ENCODE measurements around the gene SKI.

SKI gene

DNA sequence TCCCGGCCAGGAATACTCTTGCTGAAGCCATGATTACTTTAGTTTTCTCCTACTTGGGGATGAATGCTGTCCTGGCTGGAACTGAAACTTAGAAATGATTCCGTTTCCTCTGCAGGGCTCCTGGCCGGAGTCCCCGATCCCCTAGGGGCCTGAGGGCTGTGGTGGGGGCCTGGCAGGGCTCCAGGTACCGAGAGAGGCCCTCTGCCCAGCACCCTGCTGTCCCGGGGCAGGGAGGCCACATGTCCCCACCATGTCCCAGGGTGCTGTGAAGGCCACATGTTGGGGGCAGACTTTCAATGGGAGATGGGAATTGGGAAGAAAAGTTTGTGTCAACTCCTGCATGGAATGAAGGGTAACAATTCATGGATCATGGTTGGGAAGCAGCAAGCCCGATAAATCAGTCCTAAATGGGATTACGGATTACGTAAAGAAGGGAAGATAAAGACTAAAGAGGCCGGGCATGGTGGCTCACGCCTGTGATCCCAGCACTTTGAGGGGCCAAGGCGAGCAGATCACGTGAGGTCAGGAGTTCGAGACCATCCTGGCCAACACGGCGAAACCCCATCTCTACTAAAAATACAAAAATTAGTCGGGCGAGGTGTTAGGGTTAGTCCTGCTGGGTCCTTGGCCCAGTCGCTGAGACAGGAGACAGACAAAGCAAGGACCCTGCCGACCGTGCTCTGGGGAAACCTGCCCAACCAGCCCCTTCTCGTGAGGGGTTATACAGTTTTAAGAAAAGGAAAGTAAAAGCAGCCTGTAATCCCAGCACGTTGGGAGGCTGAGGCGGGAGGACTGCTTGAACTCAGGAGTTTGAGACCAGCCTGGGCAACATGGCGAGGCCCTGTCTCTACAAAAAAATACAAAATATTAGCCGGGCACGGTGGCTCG is 125.7 kb downstream of the SKI start:
- Histone ChIP-seq H3K9me3 (replicated peaks in 1 of 2; ENCODE audit: control insufficient read depth in 2 of 2, insufficient read depth in 1 of 2, low read depth in 1 of 2, low read length in 2 of 2) (no peaks in the 10 kb centered on the region), H3K36me3 (replicated peaks in 1 of 2; ENCODE audit: control insufficient read depth in 2 of 2, insufficient read depth in 2 of 2, low read length in 2 of 2) (no peaks in the 10 kb centered on the region), H2BK12ac (ENCODE audit: low read length) (no peak overlapping the region), H3K9ac (ENCODE audit: low read depth, low read length, poor library complexity) (no peak overlapping the region), H3K27me3 (ENCODE audit: control insufficient read depth in 3 of 3, insufficient read depth in 3 of 3, low read depth in 1 of 3, low read length in 3 of 3) (peaks cover 0 to 2% (median 0%) of the 10 kb centered on the region in 3 experiments), H3K18ac (ENCODE audit: low read length) (no peak overlapping the region), H3K23ac (ENCODE audit: low read depth, low read length, poor library complexity) (no peak overlapping the region), H3K27ac (replicated peaks; ENCODE audit: low read length) (no peak overlapping the region), H3K14ac (ENCODE audit: low read length) (no peak overlapping the region), H2BK120ac (ENCODE audit: low read depth, low read length) (no peak overlapping the region), H2BK15ac (ENCODE audit: low read length) (peak overlapping the region; percentile 25), H3K79me1 (ENCODE audit: low read depth, low read length) (no peaks in the 10 kb centered on the region), H3K4me2 (ENCODE audit: insufficient read depth, low read length, poor library complexity, severe bottlenecking) (no peak overlapping the region), H3K4me1 (ENCODE audit: control insufficient read depth in 2 of 2, insufficient read depth in 1 of 2, low read depth in 1 of 2, low read length in 2 of 2) (peaks cover 18 to 24% of the 10 kb centered on the region in 2 donors), H3K4me3 (ENCODE audit: low read length in 2 of 2) (no peak overlapping the region), H2AFZ (ENCODE audit: low read length) (peak overlapping the region; percentile 75), H2AK5ac (ENCODE audit: low read depth, low read length) (peak overlapping the region; percentile 6), H4K8ac (ENCODE audit: low read depth, low read length) (no peak overlapping the region), H3K4ac (ENCODE audit: low read length) (no peak overlapping the region), H4K91ac (ENCODE audit: low read depth, low read length, poor library complexity) (no peak overlapping the region), H2BK5ac (ENCODE audit: low read length) (no peak overlapping the region)
- DNase-seq (ENCODE audit: low spot score), result no peak
- no CpG with 5 or more reads among the region's 28 CpGs for WGBS, 2 donors (ENCODE audit: extremely low coverage in 2 of 2, insufficient read length in 2 of 2, insufficient replicate concordance in 1 of 2)

DNA sequence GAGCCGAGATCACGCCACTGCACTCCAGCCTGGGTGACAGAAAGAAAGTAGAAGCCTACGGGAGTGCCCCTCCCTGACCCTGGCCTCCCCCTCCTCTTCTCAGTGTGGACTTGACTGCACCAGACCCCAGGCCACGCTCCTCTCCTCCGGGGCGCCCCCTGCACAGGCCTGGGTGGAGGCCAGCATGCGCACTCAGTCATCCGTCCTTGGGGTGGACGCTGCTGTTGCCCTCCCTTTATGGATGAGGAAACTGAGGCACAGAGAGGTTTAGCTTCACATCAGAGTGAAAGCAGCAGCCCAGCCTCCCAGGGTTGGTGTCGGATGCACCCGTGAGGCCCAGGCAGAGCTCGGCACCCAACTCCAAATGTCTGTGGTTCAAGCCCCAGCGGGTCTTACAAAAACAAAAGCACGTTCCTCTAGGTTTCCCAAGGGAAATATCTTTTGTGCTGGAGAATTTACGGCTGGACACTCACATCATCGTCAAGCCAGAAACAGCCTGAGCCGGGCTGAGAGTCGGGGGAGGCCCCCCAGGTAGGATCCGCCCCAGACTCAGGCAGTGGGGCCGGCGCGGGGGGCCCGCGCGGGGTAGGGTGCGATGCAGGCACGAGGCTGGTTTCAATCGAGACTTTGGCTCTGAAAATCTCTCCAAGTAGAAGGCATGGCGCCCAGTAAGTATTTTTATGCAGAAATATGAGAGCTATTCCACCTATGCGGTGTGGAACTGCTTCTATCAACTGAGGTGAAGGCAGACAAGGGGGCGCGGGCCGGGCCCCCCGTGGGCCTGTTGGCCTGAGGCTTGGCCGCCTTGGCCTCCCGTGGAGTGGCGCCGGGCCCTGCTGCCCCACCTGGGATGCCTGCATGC is 126.6 kb downstream of the SKI start:
- H3K9ac ChIP-seq (ENCODE audit: low read depth, low read length, poor library complexity), result peak overlapping the region; percentile 67
- peak overlapping the region; percentile 27 for H3K14ac ChIP-seq (ENCODE audit: low read length)
- no CpG with 5 or more reads among the region's 38 CpGs for WGBS, 2 donors (ENCODE audit: extremely low coverage in 2 of 2, insufficient read length in 2 of 2, insufficient replicate concordance in 1 of 2)
- peak overlapping the region; percentile 73 for H3K18ac ChIP-seq (ENCODE audit: low read length)
- peak overlapping the region; percentile 19 for H2BK120ac ChIP-seq (ENCODE audit: low read depth, low read length)
- peaks cover 0 to 2% (median 0%) of the 10 kb centered on the region in 3 experiments for H3K27me3 ChIP-seq (ENCODE audit: control insufficient read depth in 3 of 3, insufficient read depth in 3 of 3, low read depth in 1 of 3, low read length in 3 of 3)
- peak overlapping the region; percentile 95 for H3K4ac ChIP-seq (ENCODE audit: low read length)
- no peak overlapping the region for H2AFZ ChIP-seq (ENCODE audit: low read length)
- peak overlapping the region; percentile 84 for H2AK5ac ChIP-seq (ENCODE audit: low read depth, low read length)
- H3K4me2 ChIP-seq (ENCODE audit: insufficient read depth, low read length, poor library complexity, severe bottlenecking), result no peak overlapping the region
- DNase-seq (ENCODE audit: low spot score), result no peak
- H4K91ac ChIP-seq (ENCODE audit: low read depth, low read length, poor library complexity), result peak overlapping the region; percentile 66
- peak overlapping the region; percentile 68 for H3K23ac ChIP-seq (ENCODE audit: low read depth, low read length, poor library complexity)
- H3K79me1 ChIP-seq (ENCODE audit: low read depth, low read length), result no peaks in the 10 kb centered on the region
- no peaks in the 10 kb centered on the region for H3K36me3 ChIP-seq (replicated peaks in 1 of 2; ENCODE audit: control insufficient read depth in 2 of 2, insufficient read depth in 2 of 2, low read length in 2 of 2)
- no peaks in the 10 kb centered on the region for H3K9me3 ChIP-seq (replicated peaks in 1 of 2; ENCODE audit: control insufficient read depth in 2 of 2, insufficient read depth in 1 of 2, low read depth in 1 of 2, low read length in 2 of 2)
- peak overlapping the region; percentile 46 for H2BK12ac ChIP-seq (ENCODE audit: low read length)
- peak overlapping the region; percentile 35 for H2BK5ac ChIP-seq (ENCODE audit: low read length)
- no peak overlapping the region for H4K8ac ChIP-seq (ENCODE audit: low read depth, low read length)
- peaks cover 11 to 15% of the 10 kb centered on the region in 2 donors for H3K4me1 ChIP-seq (ENCODE audit: control insufficient read depth in 2 of 2, insufficient read depth in 1 of 2, low read depth in 1 of 2, low read length in 2 of 2)
- H2BK15ac ChIP-seq (ENCODE audit: low read length), result peak overlapping the region; percentile 40
- H3K4me3 ChIP-seq (ENCODE audit: low read length in 2 of 2), result no peak overlapping the region
- H3K27ac ChIP-seq (replicated peaks; ENCODE audit: low read length), result no peak overlapping the region

DNA sequence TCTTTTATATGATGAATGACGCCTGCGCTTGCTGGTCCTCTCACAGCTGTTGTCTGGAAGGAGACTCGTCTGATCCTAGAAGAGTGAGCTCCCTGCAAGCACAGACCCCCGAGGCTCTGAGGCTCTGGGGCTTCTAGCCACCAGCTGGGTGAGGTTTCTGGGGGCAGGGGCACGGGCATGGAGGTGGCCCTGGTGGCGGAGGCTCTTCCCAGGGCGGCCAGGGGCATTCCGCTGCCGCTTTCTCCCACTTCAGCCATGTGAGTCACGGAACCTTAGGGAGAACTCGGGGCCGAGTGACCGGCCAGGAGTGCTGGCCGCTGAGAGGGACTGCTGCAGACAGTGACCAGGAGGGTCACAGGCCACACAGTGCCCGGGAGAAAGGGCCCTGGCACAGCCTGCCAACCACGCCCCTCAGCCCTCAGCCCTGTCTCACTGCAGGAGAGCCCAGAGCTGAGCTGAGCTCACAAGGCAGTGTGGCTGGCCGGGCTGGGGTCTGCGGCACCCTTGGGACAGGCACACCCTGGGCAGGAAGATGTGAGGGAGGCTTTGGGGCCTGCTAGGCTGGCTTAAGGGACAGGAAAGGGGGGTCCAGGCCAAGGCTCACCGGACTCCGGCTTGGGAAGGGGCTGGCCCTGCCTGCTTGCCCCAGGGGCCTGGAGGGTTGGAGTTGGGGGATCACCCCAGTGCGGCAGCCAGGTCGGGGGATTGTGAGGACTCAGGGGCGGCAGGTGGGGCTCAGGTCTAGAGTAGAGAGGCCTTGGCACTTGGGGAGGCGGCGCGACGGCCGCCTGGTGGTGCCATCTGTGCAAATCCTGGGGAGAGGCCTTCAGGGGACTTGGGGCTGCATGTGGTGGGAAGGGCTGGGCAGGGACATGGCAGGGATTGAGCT is 127.5 kb downstream of the SKI start:
- no peak overlapping the region for H3K27ac ChIP-seq (replicated peaks; ENCODE audit: low read length)

More for the DNA sequence above, 127.5 kb downstream of the SKI start:
- H4K8ac ChIP-seq (ENCODE audit: low read depth, low read length), result peak overlapping the region; percentile 53
- H2BK15ac ChIP-seq (ENCODE audit: low read length), result peak overlapping the region; percentile 47
- DNase-seq (ENCODE audit: low spot score), result no peak
- peak overlapping the region; percentile 73 for H2BK12ac ChIP-seq (ENCODE audit: low read length)
- peaks cover 7 to 8% of the 10 kb centered on the region in 2 donors for H3K4me1 ChIP-seq (ENCODE audit: control insufficient read depth in 2 of 2, insufficient read depth in 1 of 2, low read depth in 1 of 2, low read length in 2 of 2)
- H2BK5ac ChIP-seq (ENCODE audit: low read length), result peak overlapping the region; percentile 84
- H3K79me1 ChIP-seq (ENCODE audit: low read depth, low read length), result no peaks in the 10 kb centered on the region
- H3K4me3 ChIP-seq (ENCODE audit: low read length in 2 of 2), result no peak overlapping the region
- H2AFZ ChIP-seq (ENCODE audit: low read length), result no peak overlapping the region
- H3K18ac ChIP-seq (ENCODE audit: low read length), result peak overlapping the region; percentile 15
- H3K4me2 ChIP-seq (ENCODE audit: insufficient read depth, low read length, poor library complexity, severe bottlenecking), result no peak overlapping the region
- peak overlapping the region; percentile 93 for H2AK5ac ChIP-seq (ENCODE audit: low read depth, low read length)
- H3K14ac ChIP-seq (ENCODE audit: low read length), result peak overlapping the region; percentile 87
- no peaks in the 10 kb centered on the region for H3K36me3 ChIP-seq (replicated peaks in 1 of 2; ENCODE audit: control insufficient read depth in 2 of 2, insufficient read depth in 2 of 2, low read length in 2 of 2)
- H3K9ac ChIP-seq (ENCODE audit: low read depth, low read length, poor library complexity), result peak overlapping the region; percentile 30
- peak overlapping the region; percentile 19 for H2BK120ac ChIP-seq (ENCODE audit: low read depth, low read length)
- H4K91ac ChIP-seq (ENCODE audit: low read depth, low read length, poor library complexity), result no peak overlapping the region
- H3K27me3 ChIP-seq (ENCODE audit: control insufficient read depth in 3 of 3, insufficient read depth in 3 of 3, low read depth in 1 of 3, low read length in 3 of 3), result peaks cover 0 to 2% (median 0%) of the 10 kb centered on the region in 3 experiments
- peak overlapping the region; percentile 68 for H3K23ac ChIP-seq (ENCODE audit: low read depth, low read length, poor library complexity)
- no peak overlapping the region for H3K4ac ChIP-seq (ENCODE audit: low read length)
- no CpG with 5 or more reads among the region's 28 CpGs for WGBS, 2 donors (ENCODE audit: extremely low coverage in 2 of 2, insufficient read length in 2 of 2, insufficient replicate concordance in 1 of 2)
- no peaks in the 10 kb centered on the region for H3K9me3 ChIP-seq (replicated peaks in 1 of 2; ENCODE audit: control insufficient read depth in 2 of 2, insufficient read depth in 1 of 2, low read depth in 1 of 2, low read length in 2 of 2)

Measured in neuronal stem cell (in vitro differentiated cells).